Right kidney (tissue), 9 donors: ENCODE measurements around the gene DMWD.

Experiments used
- DNase-seq: peaks from one replicate; pipeline ENCODE4 v3.0.0-alpha.2; 2016
- long read RNA-seq, 8 donors: transcript quantifications; one replicate each; lab custom pipeline, GENCODE V29; 2026

The DMWD gene
- long read RNA-seq, donor 1, transcript DMWD-201 (5 exons, 3,305 nt): major isoform, 9 of 32 reads
- long read RNA-seq, donor 1, transcript DMWD-202 (4 exons, 3,292 nt): minor isoform, 7 of 32 reads
- long read RNA-seq, donor 1, transcript DMWD-205 (2 exons, 643 nt): minor isoform, 5 of 32 reads
- long read RNA-seq, donor 1, partial matches to known transcripts: 7 of 32 reads
- long read RNA-seq, donor 1, other reads (novel, unspliced or antisense): 0 of 32 reads
- long read RNA-seq, donor 2, partial matches to known transcripts: 0 of 5 reads
- long read RNA-seq, donor 2, other reads (novel, unspliced or antisense): 0 of 5 reads
- long read RNA-seq, donor 3, partial matches to known transcripts: 0 of 7 reads
- long read RNA-seq, donor 3, other reads (novel, unspliced or antisense): 0 of 7 reads
- long read RNA-seq, donor 4, transcript DMWD-202 (4 exons, 3,292 nt): minor isoform, 5 of 32 reads
- long read RNA-seq, donor 4, transcript DMWD-201 (5 exons, 3,305 nt): major isoform, 7 of 32 reads
- long read RNA-seq, donor 4, partial matches to known transcripts: 14 of 32 reads
- long read RNA-seq, donor 4, other reads (novel, unspliced or antisense): 0 of 32 reads
- long read RNA-seq, donor 5, transcript DMWD-201 (5 exons, 3,305 nt): major isoform, 10 of 23 reads
- long read RNA-seq, donor 5, transcript DMWD-207 (1 exons, 782 nt): minor isoform, 6 of 23 reads
- long read RNA-seq, donor 5, partial matches to known transcripts: 0 of 23 reads
- long read RNA-seq, donor 5, other reads (novel, unspliced or antisense): 0 of 23 reads
- long read RNA-seq, donor 6, transcript DMWD-201 (5 exons, 3,305 nt): major isoform, 7 of 31 reads
- long read RNA-seq, donor 6, transcript DMWD-207 (1 exons, 782 nt): minor isoform, 5 of 31 reads
- long read RNA-seq, donor 6, partial matches to known transcripts: 12 of 31 reads
- long read RNA-seq, donor 6, other reads (novel, unspliced or antisense): 0 of 31 reads
- long read RNA-seq, donor 7, transcript DMWD-205 (2 exons, 643 nt): major isoform, 8 of 66 reads
- long read RNA-seq, donor 7, transcript DMWD-201 (5 exons, 3,305 nt): minor isoform, 7 of 66 reads
- long read RNA-seq, donor 7, transcript DMWD-207 (1 exons, 782 nt): minor isoform, 7 of 66 reads
- long read RNA-seq, donor 7, transcript DMWD-202 (4 exons, 3,292 nt): minor isoform, 7 of 66 reads
- long read RNA-seq, donor 7, partial matches to known transcripts: 33 of 66 reads
- long read RNA-seq, donor 7, other reads (novel, unspliced or antisense): 0 of 66 reads
- long read RNA-seq, donor 8, transcript DMWD-201 (5 exons, 3,305 nt): major isoform, 5 of 14 reads
- long read RNA-seq, donor 8, partial matches to known transcripts: 5 of 14 reads
- long read RNA-seq, donor 8, other reads (novel, unspliced or antisense): 0 of 14 reads

GRCh38 chr19:45792470-45793177 lies at the start of gene DMWD:
DMWD (minus strand) TSS chr19:45792845; CDS start chr19:45792756, 89 bp downstream.
- DNase-seq: peak; percentile 94

- no peak for DNase-seq
These were observed 49.6 kb upstream of the DMWD start for GRCh38 chr19:45842198-45842597.

- DNase-seq: no peak
These were observed 42.3 kb upstream of the DMWD start for GRCh38 chr19:45834970-45835369.

GRCh38 chr19:45828945-45829344 lies 36.3 kb upstream of the DMWD start:
- DNase-seq: no peak

- no peak for DNase-seq
These were observed 35.9 kb upstream of the DMWD start for GRCh38 chr19:45828523-45828922.

- DNase-seq: no peak
These were observed 34.9 kb upstream of the DMWD start for GRCh38 chr19:45827459-45828093.

GRCh38 chr19:45826934-45827333 lies 34.3 kb upstream of the DMWD start:
- DNase-seq: no peak

GRCh38 chr19:45825917-45826893 lies 33.6 kb upstream of the DMWD start:
- DNase-seq: no peak

- no peak for DNase-seq
These were observed 32.6 kb upstream of the DMWD start for GRCh38 chr19:45825263-45825605.

GRCh38 chr19:45824531-45825262 lies 32.1 kb upstream of the DMWD start:
- no peak for DNase-seq

- no peak for DNase-seq
These were observed 31.4 kb upstream of the DMWD start for GRCh38 chr19:45824041-45824471.

- DNase-seq: no peak
These were observed 30.5 kb upstream of the DMWD start for GRCh38 chr19:45823182-45823581.

- no peak for DNase-seq
These were observed 30.1 kb upstream of the DMWD start for GRCh38 chr19:45822716-45823115.

- DNase-seq: no peak
These were observed 28.9 kb upstream of the DMWD start for GRCh38 chr19:45821570-45821969.

- no peak for DNase-seq
These were observed 28.5 kb upstream of the DMWD start for GRCh38 chr19:45821103-45821521.

- DNase-seq: no peak
These were observed 27.9 kb upstream of the DMWD start for GRCh38 chr19:45820413-45821102.

GRCh38 chr19:45819769-45820168 lies 27.1 kb upstream of the DMWD start:
- DNase-seq: no peak

- DNase-seq: no peak
These were observed 25.2 kb upstream of the DMWD start for GRCh38 chr19:45817725-45818301.
